Left ventricle myocardium inferior (tissue), 1 donor: ENCODE measurements around the gene TKTL1. TPM values are rescaled to one million over a fixed set of nuclear protein-coding genes. Genes with fewer than 3 reads are reported as not detected.

Source experiments
- DNase-seq: peaks from one replicate; pipeline ENCODE4 v3.0.0-alpha.2; 2020
- H3K27ac ChIP-seq: fragments of 200-600 bp; replicated peaks from 2 replicates; pipeline ENCODE4 v1.8.0; 2021
- H3K27me3 ChIP-seq: fragments of 200-600 bp; 2 replicates; pipeline ENCODE4 v1.8.0; 2021; ENCODE audit warnings: low read depth
- H3K36me3 ChIP-seq: fragments of 200-600 bp; 2 replicates; pipeline ENCODE4 v1.8.0; 2021
- H3K4me1 ChIP-seq: fragments of 200-600 bp; 2 replicates; pipeline ENCODE4 v1.8.0; 2021
- H3K4me3 ChIP-seq: fragments of 200-600 bp; 2 replicates; pipeline ENCODE4 v1.8.0; 2021; ENCODE audit warnings: mild to moderate bottlenecking, moderate library complexity
- H3K9me3 ChIP-seq: fragments of 200-600 bp; replicated peaks from 2 replicates; pipeline ENCODE4 v1.8.0; 2021
- CTCF ChIP-seq: fragments of 200-600 bp; IDR thresholded peaks from 2 replicates; pipeline ENCODE4 v1.8.0; 2021; ENCODE audit warnings: antibody characterized with exemption, mild to moderate bottlenecking, borderline replicate concordance
- intact Hi-C: fragments of 100-400 bp; cut with micrococcal nuclease; formaldehyde crosslinking; loops from one replicate; pipeline ENCODE4 v1.11.0; 2022
- total RNA-seq: library from RNA; stranded (reverse); fragmentation: NEBNext Ultra II Directional; extraction: Animal tissue kit (Norgen Biotek cat#: 25700); gene quantifications from one replicate; pipeline ENCODE4 v1.2.1, GENCODE V29; 2021
- donor health status: DM: no; HTN: yes; CAD: no; lungs with severe emphysema.

Gene TKTL1
- total RNA-seq, 1 donor from 2014 or later, result 11.7 TPM

GRCh38 chrX:154310616-154311536, 15.3 kb downstream of the TKTL1 start:
- Histone ChIP-seq H3K36me3 (no peaks in the 10 kb centered on the region), H3K27me3 (no peaks in the 10 kb centered on the region), H3K4me1 (peaks cover 4% of the 10 kb centered on the region), H3K27ac (no peak overlapping the region), H3K4me3 (no peak overlapping the region), H3K9me3 (no peaks in the 10 kb centered on the region)
- TF ChIP-seq CTCF, result no peak
- intact Hi-C loops, result no loop called here
- no peak for DNase-seq

GRCh38 chrX:154312116-154312515, 16.5 kb downstream of the TKTL1 start:
- DNase-seq, result no peak
- TF ChIP-seq CTCF, result no peak
- H3K4me3 ChIP-seq, result no peak overlapping the region
- H3K9me3 ChIP-seq, result no peaks in the 10 kb centered on the region
- no peaks in the 10 kb centered on the region for H3K27me3 ChIP-seq
- intact Hi-C loops, result no loop called here
- H3K36me3 ChIP-seq, result no peaks in the 10 kb centered on the region
- H3K27ac ChIP-seq, result no peak overlapping the region
- H3K4me1 ChIP-seq, result peaks cover 4% of the 10 kb centered on the region

DNA sequence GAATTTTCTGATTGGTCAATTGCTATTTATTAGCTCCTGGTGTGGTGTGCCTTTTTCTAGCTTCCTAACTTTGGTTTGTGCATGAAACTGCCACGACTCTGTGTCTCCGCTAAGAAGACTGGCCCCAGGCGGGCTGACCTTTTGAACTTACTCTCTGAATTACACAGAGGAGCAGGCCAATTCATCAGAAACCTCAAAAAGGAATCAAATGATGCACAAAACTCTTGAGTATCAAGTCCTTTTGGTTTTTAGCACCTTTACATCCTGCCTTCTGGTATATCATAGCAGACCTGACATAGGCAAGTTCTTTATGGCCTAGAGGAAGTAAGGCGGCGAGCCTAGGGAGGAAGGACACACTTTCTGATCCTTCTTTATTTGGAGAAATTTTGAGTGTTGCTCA, 17.6 kb downstream of the TKTL1 start:
- H3K36me3 ChIP-seq, result no peaks in the 10 kb centered on the region
- peaks cover 4% of the 10 kb centered on the region for H3K4me1 ChIP-seq
- intact Hi-C loops, result no loop called here
- H3K27me3 ChIP-seq, result no peaks in the 10 kb centered on the region
- no peak for TF ChIP-seq CTCF
- H3K27ac ChIP-seq, result no peak overlapping the region
- no peaks in the 10 kb centered on the region for H3K9me3 ChIP-seq
- no peak for DNase-seq
- no peak overlapping the region for H3K4me3 ChIP-seq

DNA sequence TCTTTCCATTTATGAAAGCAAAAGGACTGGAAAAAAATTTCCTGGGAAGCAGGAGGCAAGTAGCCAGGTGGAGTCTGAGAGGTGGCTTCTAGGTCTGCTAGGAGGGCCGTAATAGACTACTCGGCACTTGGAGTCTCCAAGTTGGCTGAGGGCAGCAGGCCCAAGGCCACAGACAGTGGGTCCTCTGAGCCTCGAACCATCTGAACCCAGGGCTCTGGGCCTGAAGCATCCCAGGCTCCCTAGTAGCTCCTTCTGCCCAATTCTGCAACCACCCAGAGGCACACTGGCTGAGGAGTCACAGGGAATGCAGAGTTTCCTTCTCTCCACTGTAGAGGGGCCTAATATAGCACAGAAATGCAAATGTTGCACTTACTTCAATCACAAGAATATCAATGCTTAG, 19.8 kb downstream of the TKTL1 start:
- no peak overlapping the region for H3K4me3 ChIP-seq
- TF ChIP-seq CTCF, result no peak
- no peak for DNase-seq
- H3K27me3 ChIP-seq, result no peaks in the 10 kb centered on the region
- no peaks in the 10 kb centered on the region for H3K4me1 ChIP-seq
- intact Hi-C loops, result no loop called here
- H3K9me3 ChIP-seq, result no peaks in the 10 kb centered on the region
- no peaks in the 10 kb centered on the region for H3K36me3 ChIP-seq
- no peak overlapping the region for H3K27ac ChIP-seq

GRCh38 chrX:154317391-154317995, 21.9 kb downstream of the TKTL1 start:
- Histone ChIP-seq H3K9me3 (no peaks in the 10 kb centered on the region), H3K27me3 (no peaks in the 10 kb centered on the region), H3K36me3 (no peaks in the 10 kb centered on the region), H3K27ac (no peak overlapping the region), H3K4me1 (no peaks in the 10 kb centered on the region), H3K4me3 (no peak overlapping the region)
- intact Hi-C loops, result no loop called here
- no peak for DNase-seq
- TF ChIP-seq CTCF, result peak; percentile 65
